ENCODE measurements around the gene PTPRC.

PTPRC gene

GRCh38 chr1:198677027-198677426 lies 38.2 kb downstream of the PTPRC start:
- no peak for DNase-seq

- no peak for DNase-seq
Observed at GRCh38 chr1:198677871-198678270, 39.0 kb downstream of the PTPRC start.

- no peak for DNase-seq
Observed at GRCh38 chr1:198678301-198678836, 39.5 kb downstream of the PTPRC start.

- no peak for DNase-seq
Observed at GRCh38 chr1:198678901-198679329, 40.1 kb downstream of the PTPRC start.

GRCh38 chr1:198679535-198680173 lies 40.8 kb downstream of the PTPRC start:
- no peak for DNase-seq

GRCh38 chr1:198680174-198680875 lies 41.5 kb downstream of the PTPRC start:
- DNase-seq, result no peak

- no peak for DNase-seq
Observed at GRCh38 chr1:198681252-198681651, 42.4 kb downstream of the PTPRC start.

- peak; percentile 47 for DNase-seq
Observed at GRCh38 chr1:198681831-198682759, 43.3 kb downstream of the PTPRC start.

GRCh38 chr1:198682850-198683249 lies 44.0 kb downstream of the PTPRC start:
- DNase-seq, result no peak

- DNase-seq, result no peak
Observed at GRCh38 chr1:198683449-198683848, 44.6 kb downstream of the PTPRC start.

- DNase-seq, result peak; percentile 32
Observed at GRCh38 chr1:198686069-198686728, 47.4 kb downstream of the PTPRC start.

GRCh38 chr1:198687429-198687828 lies 48.6 kb downstream of the PTPRC start:
- DNase-seq, result no peak

- no peak for DNase-seq
Observed at GRCh38 chr1:198691063-198691462, 52.2 kb downstream of the PTPRC start.

- no peak for DNase-seq
Observed at GRCh38 chr1:198693321-198693720, 54.5 kb downstream of the PTPRC start.

GRCh38 chr1:198694542-198694941 lies 55.7 kb downstream of the PTPRC start:
- no peak for DNase-seq

- DNase-seq, result no peak
Observed at GRCh38 chr1:198696211-198696610, 57.4 kb downstream of the PTPRC start.

GRCh38 chr1:198699167-198700015 lies 60.6 kb downstream of the PTPRC start:
- peak; percentile 68 for DNase-seq

- DNase-seq, result no peak
Observed at GRCh38 chr1:198700016-198700392, 61.2 kb downstream of the PTPRC start.

GRCh38 chr1:198700396-198700795 lies 61.6 kb downstream of the PTPRC start:
- no peak for DNase-seq

- DNase-seq, result peak; percentile 8
Observed at GRCh38 chr1:198701250-198701649, 62.4 kb downstream of the PTPRC start.

GRCh38 chr1:198701766-198702539 lies 63.1 kb downstream of the PTPRC start:
- peak; percentile 62 for DNase-seq

Measured in NCI-H345 (cell line).